Measurements from ENCODE around the gene NT5C. TPM values are rescaled to one million over a fixed set of nuclear protein-coding genes. Genes with fewer than 3 reads are reported as not detected.

The NT5C gene
- total and polyA plus RNA-seq, 2 experiments from 2014 or later = 174 to 204 TPM

DNA sequence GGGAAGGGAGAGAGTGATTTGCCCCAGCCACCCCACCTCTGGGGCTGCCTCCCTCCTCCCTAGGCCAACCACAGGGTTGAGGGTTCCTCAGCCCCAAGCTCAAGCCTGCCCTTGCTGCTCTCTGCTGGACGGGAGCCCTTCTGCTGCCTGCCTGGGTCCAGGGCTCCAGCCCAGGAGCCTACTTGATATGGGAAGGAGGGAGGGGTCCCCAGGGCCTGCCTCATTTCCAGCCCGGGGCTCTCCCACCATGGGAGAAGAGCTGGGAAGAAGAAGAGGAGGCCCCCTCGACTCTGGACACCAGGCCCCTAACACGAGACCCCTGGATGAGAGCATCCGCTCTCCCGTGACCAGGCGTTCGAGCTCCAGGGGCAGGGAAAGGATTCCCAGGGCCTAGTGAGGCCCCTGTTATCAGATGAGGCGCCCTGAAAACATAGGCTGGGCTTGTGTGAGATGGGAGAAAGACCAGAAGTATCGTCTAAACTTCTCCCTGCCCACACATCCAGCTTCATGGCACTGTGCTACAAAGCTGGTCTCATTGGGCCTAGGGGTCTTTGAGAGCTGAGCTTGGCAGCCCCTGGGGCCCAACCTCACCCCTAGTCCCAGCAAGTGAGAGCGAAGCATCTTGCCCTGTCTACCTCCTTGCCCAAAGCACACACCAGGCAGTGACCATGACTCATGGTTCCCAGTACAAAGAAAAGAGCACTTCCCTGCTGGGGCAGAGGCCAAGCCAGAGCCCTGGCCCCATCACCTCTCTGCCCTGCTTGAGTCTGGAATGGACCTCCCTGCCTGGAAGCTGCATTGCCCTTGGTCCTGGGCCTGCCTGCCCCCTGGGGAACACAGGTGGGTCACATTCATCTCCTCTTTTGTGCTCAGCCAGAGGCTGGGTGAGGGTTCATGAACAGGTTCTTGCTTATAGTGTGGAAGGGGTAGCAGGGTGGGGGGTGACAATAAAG, 42.8 kb downstream of the NT5C start:
- H3K4me3 ChIP-seq = peak overlapping the region; percentile 31
- peak overlapping the region; percentile 58 for H3K27ac ChIP-seq
- no peak for DNase-seq (ENCODE audit: low read depth in 1 of 2, low spot score in 1 of 2)
- peaks cover 13% of the 10 kb centered on the region for H3K4me1 ChIP-seq (ENCODE audit: low read depth)
- no peaks in the 10 kb centered on the region for H3K27me3 ChIP-seq
- no peaks in the 10 kb centered on the region for H3K36me3 ChIP-seq
- TF ChIP-seq, protein P1, sequence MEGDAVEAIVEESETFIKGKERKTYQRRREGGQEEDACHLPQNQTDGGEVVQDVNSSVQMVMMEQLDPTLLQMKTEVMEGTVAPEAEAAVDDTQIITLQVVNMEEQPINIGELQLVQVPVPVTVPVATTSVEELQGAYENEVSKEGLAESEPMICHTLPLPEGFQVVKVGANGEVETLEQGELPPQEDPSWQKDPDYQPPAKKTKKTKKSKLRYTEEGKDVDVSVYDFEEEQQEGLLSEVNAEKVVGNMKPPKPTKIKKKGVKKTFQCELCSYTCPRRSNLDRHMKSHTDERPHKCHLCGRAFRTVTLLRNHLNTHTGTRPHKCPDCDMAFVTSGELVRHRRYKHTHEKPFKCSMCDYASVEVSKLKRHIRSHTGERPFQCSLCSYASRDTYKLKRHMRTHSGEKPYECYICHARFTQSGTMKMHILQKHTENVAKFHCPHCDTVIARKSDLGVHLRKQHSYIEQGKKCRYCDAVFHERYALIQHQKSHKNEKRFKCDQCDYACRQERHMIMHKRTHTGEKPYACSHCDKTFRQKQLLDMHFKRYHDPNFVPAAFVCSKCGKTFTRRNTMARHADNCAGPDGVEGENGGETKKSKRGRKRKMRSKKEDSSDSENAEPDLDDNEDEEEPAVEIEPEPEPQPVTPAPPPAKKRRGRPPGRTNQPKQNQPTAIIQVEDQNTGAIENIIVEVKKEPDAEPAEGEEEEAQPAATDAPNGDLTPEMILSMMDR (IDR thresholded peaks at IDR 0.05; ENCODE audit: low read depth, low read length) = no peak
- H3K9me3 ChIP-seq (ENCODE audit: low read depth) = no peaks in the 10 kb centered on the region

DNA sequence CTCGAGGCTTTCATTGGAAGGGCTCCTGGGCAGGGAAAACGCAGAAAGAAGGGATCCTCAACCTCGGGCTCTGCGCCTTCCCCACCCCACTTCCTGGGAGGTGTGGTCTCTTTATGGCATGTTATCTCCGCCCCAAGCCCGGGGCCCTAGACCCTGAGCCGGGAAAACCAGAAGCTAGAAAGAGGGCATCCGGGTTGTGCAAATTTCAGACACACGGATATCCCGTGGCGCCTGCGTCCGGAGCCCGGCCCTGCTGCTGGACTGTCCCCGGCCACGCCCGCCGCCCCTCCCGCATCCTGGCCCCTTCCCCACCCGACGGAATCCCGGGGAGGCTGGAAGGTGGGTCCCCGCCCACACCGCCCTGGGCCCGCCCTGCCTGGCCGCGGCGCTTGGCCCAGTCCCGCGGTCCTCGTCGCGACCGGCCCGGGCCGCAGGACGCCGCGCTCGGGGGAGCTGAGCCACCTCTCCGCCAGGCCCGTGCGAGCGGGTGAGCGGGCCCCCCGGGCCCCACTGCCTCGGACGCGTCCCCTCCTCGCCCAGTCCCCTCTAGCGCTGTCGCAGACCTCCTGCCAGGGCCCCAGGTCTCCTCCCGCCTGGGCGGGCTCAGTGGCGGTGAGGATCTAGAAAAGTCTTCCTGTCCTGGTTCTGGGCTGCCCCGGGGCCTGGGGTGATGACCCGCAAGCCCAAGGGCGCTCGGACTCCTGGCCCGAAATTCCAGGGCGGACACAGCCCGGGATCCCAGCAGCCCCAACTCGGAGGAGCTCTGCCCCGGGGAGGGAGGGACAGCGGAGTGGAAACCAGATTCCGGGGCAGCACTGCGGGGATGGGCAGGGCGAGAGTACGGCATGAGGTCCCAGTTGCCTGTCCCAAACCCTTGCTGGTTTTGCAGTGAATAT, 43.7 kb downstream of the NT5C start, which contains the start of gene SLC16A5:
TSS of gene SLC16A5 (plus strand) at position 397 of the 896 bp plus-strand sequence. CDS start 5,683 bp downstream, outside the sequence.
- no peaks in the 10 kb centered on the region for H3K27me3 ChIP-seq
- DNase-seq (ENCODE audit: low read depth in 1 of 2, low spot score in 1 of 2) = peak; percentile 87 to 93
- peaks cover 13% of the 10 kb centered on the region for H3K4me1 ChIP-seq (ENCODE audit: low read depth)
- H3K27ac ChIP-seq = peak within 1 kb of the TSS; percentile 58
- H3K4me3 ChIP-seq = peak within 1 kb of the TSS; percentile 31
- no peaks in the 10 kb centered on the region for H3K9me3 ChIP-seq (ENCODE audit: low read depth)
- H3K36me3 ChIP-seq = no peaks in the 10 kb centered on the region
- TF ChIP-seq, protein P1 (IDR thresholded peaks at IDR 0.05; ENCODE audit: low read depth, low read length) = no peak

DNA sequence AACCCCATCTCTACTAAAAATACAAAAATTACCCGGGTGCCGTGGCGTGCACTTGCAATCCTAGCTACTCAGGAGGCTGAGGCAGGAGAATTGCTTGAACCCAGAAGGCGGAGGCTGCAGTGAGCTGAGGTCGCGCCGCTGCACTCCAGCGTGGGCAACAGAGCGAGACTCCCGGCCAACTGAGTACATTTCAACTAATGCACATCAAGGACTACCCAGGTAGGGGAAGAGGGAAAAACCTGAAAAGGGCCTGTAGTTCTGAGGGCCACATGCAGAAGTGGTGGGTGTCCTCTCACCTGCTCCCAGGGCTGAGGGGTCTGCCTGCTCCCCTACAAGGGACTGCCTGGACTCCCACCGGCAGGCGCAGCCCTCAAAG, 44.4 kb downstream of the NT5C start:
- no peak for DNase-seq (ENCODE audit: low read depth in 1 of 2, low spot score in 1 of 2)
- Histone ChIP-seq H3K27ac (peak overlapping the region; percentile 58), H3K4me3 (peak overlapping the region; percentile 31), H3K36me3 (no peaks in the 10 kb centered on the region), H3K9me3 (ENCODE audit: low read depth) (no peaks in the 10 kb centered on the region), H3K4me1 (ENCODE audit: low read depth) (peaks cover 13% of the 10 kb centered on the region), H3K27me3 (no peaks in the 10 kb centered on the region)
- TF ChIP-seq, protein P1 (IDR thresholded peaks at IDR 0.05; ENCODE audit: low read depth, low read length) = no peak

DNA sequence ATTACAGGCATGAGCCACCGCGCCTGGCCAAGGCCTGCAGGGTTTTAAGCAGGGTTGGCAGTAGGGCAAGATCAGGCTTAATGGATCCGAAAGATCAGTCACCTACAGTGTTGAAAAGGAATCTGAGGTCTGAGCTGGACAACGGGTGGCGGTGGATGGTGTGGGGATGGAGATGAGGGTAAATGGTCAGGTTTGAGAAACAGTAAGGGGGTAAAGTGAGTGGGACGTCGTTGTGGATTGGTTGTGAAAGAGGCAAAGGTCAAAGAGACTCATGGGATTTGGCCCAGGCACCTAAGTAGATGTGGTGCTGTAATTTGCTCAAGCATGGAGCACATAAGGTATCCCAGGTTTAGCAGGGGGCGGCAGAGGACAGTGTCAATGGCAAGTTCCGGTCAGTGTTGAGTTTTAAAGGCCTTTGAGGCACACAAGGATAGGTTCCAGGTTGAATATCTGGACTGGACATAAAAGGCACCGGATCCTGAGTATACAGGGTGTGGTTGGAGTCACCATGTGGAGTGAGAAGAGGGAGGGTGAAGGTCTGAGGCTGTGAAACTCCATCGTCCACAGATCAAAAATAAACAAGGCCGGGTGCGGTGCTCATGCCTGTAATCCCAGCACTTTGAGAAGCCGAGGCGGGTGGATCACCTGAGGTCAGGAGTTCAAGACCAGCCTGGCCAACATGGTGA, 44.9 kb downstream of the NT5C start:
- peaks cover 13% of the 10 kb centered on the region for H3K4me1 ChIP-seq (ENCODE audit: low read depth)
- no peak for DNase-seq (ENCODE audit: low read depth in 1 of 2, low spot score in 1 of 2)
- no peaks in the 10 kb centered on the region for H3K9me3 ChIP-seq (ENCODE audit: low read depth)
- H3K36me3 ChIP-seq = no peaks in the 10 kb centered on the region
- H3K4me3 ChIP-seq = no peak overlapping the region
- no peak overlapping the region for H3K27ac ChIP-seq
- TF ChIP-seq, protein P1 (IDR thresholded peaks at IDR 0.05; ENCODE audit: low read depth, low read length) = no peak
- no peaks in the 10 kb centered on the region for H3K27me3 ChIP-seq
